Activated B cell treated with CpG ODN at 0.5 μM for 24 hours (primary cell): ENCODE results near the gene ARFGAP1. TPM values are rescaled to one million over a fixed set of nuclear protein-coding genes. Genes with fewer than 3 reads are reported as not detected.
A peak's percentile ranks its signal among the peaks of the same experiment; 100 is the strongest.

Source experiments
- ATAC-seq: fragments of 200-7000 bp; cut with Tn5 transposase; one replicate; pipeline ENCODE4 v1.10.0; 2021; ENCODE audit warnings: low read depth, mild to moderate bottlenecking, moderate library complexity
- CTCF ChIA-PET: fragments of 350-600 bp; sonication (Branson Sonifier 250); formaldehyde crosslinking; loops from one replicate; lab custom pipeline; 2021; ENCODE audit warnings: antibody characterized with exemption; lab: Charles Lee
- POLR2A ChIA-PET: fragments of 350-600 bp; sonication (Branson Sonifier 250); formaldehyde crosslinking; loops from one replicate; lab custom pipeline; 2021; ENCODE audit warnings: antibody characterized with exemption; lab: Charles Lee
- DNase-seq: peaks from one replicate; pipeline ENCODE4 v3.0.0; 2022
- H3K27ac Mint-ChIP-seq: one replicate; pipeline ENCODE4 v1.8.0; 2020; ENCODE audit warnings: mixed read lengths
- H3K27me3 Mint-ChIP-seq: one replicate; pipeline ENCODE4 v1.8.0; 2021; ENCODE audit warnings: mixed read lengths
- H3K36me3 Mint-ChIP-seq: one replicate; pipeline ENCODE4 v1.8.0; 2021; ENCODE audit warnings: low read depth, mixed read lengths
- H3K4me1 Mint-ChIP-seq: one replicate; pipeline ENCODE4 v1.8.0; 2021; ENCODE audit warnings: mixed read lengths
- H3K4me3 Mint-ChIP-seq: one replicate; pipeline ENCODE4 v1.8.0; 2020; ENCODE audit warnings: mild to moderate bottlenecking, mixed read lengths
- H3K9me3 Mint-ChIP-seq: one replicate; pipeline ENCODE4 v1.8.0; 2020; ENCODE audit warnings: mixed read lengths
- intact Hi-C: fragments of 100-400 bp; cut with micrococcal nuclease; formaldehyde crosslinking; loops from one replicate; pipeline ENCODE4 v1.15.1; 2024
- total RNA-seq: library from RNA; stranded (reverse); gene quantifications from 2 replicates; pipeline ENCODE4 v1.2.3, GENCODE V29; 2022
- TF ChIP-seq, protein P1 (sequence below): fragments of 200-600 bp; IDR thresholded peaks from one replicate; pipeline ENCODE4 v1.8.0; 2022; ENCODE audit warnings: antibody characterized with exemption, mild to moderate bottlenecking

The ARFGAP1 gene
- total RNA-seq, 1 donor from 2014 or later: 85.8 TPM

GRCh38 chr20:63274381-63275228 is 2.0 kb downstream of the ARFGAP1 start:
- Mint-ChIP-seq H3K27me3 (no peaks in the 10 kb centered on the region), H3K4me1 (peaks cover 21% of the 10 kb centered on the region), H3K4me3 (peak overlapping the region; percentile 58), H3K36me3 (peaks cover 28% of the 10 kb centered on the region), H3K9me3 (no peaks in the 10 kb centered on the region), H3K27ac (no peak overlapping the region)
- TF ChIP-seq, protein P1, sequence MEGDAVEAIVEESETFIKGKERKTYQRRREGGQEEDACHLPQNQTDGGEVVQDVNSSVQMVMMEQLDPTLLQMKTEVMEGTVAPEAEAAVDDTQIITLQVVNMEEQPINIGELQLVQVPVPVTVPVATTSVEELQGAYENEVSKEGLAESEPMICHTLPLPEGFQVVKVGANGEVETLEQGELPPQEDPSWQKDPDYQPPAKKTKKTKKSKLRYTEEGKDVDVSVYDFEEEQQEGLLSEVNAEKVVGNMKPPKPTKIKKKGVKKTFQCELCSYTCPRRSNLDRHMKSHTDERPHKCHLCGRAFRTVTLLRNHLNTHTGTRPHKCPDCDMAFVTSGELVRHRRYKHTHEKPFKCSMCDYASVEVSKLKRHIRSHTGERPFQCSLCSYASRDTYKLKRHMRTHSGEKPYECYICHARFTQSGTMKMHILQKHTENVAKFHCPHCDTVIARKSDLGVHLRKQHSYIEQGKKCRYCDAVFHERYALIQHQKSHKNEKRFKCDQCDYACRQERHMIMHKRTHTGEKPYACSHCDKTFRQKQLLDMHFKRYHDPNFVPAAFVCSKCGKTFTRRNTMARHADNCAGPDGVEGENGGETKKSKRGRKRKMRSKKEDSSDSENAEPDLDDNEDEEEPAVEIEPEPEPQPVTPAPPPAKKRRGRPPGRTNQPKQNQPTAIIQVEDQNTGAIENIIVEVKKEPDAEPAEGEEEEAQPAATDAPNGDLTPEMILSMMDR: no peak
- ChIA-PET CTCF (no interaction called here), POLR2A (no interaction called here)
- intact Hi-C loops: loop anchor here (5.0 kb wide), 2 partner anchors 97 to 788 kb away; partner anchors contain the start of gene TCEA2
- no peak for ATAC-seq
- DNase-seq: no peak

DNA sequence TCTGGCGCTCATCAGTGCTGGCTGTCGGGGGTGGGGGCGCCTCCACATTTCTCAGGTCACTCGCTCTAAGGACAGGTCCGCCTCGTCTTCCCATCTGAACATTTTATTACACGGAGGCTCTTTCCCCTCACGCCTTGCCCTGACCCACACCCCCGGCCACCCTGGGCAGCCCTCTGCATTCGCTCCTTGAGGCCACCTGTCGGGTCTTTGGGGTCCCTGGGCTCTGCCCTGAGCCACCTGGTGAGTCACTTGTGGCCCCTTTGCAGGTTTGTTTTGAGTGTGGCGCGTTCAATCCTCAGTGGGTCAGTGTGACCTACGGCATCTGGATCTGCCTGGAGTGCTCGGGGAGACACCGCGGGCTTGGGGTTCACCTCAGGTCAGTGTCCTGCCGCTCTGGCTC is 3.2 kb downstream of the ARFGAP1 start:
- POLR2A ChIA-PET: no interaction called here
- ATAC-seq (no peak), DNase-seq (no peak)
- TF ChIP-seq, protein P1: no peak
- H3K27ac Mint-ChIP-seq: no peak overlapping the region
- intact Hi-C loops: no loop called here
- peaks cover 37% of the 10 kb centered on the region for H3K36me3 Mint-ChIP-seq
- H3K27me3 Mint-ChIP-seq: no peaks in the 10 kb centered on the region
- CTCF ChIA-PET: no interaction called here
- no peaks in the 10 kb centered on the region for H3K9me3 Mint-ChIP-seq
- peaks cover 21% of the 10 kb centered on the region for H3K4me1 Mint-ChIP-seq
- H3K4me3 Mint-ChIP-seq: no peak overlapping the region

DNA sequence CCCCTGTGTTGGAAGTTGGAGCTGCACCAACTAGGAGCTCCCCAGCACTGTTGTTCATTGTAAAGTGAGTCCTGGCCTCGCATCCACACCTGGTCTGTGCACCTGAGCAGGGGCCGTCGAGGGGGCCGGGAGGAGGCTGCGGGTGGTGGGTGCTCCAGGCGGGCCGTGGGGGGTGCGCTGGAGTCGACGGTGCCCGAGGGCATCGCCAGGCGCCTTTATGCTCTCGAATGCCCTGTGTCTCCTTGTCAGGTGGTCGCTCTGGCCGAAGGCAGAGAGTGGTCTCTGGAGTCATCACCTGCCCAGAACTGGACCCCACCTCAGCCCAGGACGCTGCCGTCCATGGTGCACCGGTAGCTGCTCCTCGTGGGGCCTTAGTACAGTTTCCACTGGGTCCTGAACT is 4.3 kb downstream of the ARFGAP1 start:
- Mint-ChIP-seq H3K27me3 (no peaks in the 10 kb centered on the region), H3K36me3 (peaks cover 43% of the 10 kb centered on the region), H3K9me3 (no peaks in the 10 kb centered on the region), H3K4me3 (no peak overlapping the region), H3K4me1 (peaks cover 17% of the 10 kb centered on the region), H3K27ac (no peak overlapping the region)
- no peak for ATAC-seq
- ChIA-PET POLR2A (no interaction called here), CTCF (no interaction called here)
- intact Hi-C loops: no loop called here
- TF ChIP-seq, protein P1: no peak
- no peak for DNase-seq

DNA sequence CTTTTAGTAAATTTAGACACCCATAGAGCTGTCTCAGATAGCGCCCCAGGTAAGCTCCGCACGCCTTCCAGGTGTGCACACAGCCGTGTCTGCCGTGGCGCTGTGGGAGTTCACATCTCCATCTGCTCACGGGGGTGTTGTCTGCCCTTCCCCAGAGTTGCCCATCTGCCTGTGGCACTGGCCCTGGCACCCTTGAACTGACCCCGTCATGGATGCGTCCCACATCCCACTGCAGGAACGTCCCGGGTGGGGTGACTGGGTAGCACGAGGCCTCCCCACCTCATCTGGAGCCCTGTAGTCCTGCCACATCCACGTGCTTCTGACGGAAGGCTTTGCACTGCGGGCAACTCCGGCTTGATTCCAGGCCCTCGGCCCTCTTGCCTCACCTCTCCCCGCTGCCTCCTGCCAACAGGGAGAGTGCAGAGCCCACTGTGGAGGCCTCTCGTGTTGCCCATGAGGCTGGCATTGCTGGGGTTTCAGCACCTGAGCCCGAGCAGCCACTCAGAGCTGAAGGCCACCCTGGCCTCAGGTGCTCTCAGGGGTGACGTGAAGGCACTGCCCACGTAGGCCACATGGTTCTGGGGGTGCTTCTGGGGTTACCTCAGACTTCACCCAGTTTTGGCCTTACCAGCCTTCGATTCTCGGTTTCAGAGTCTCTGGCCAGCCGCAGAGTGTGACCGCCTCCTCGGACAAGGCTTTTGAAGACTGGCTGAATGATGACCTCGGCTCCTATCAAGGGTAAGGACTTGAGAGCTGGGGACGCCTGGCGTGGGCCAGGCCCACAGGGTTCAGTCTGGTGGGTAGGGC is 5.1 kb downstream of the ARFGAP1 start:
- ChIA-PET CTCF (no interaction called here), POLR2A (no interaction called here)
- no peaks in the 10 kb centered on the region for H3K9me3 Mint-ChIP-seq
- no peak overlapping the region for H3K4me3 Mint-ChIP-seq
- H3K27me3 Mint-ChIP-seq: no peaks in the 10 kb centered on the region
- ATAC-seq: no peak
- intact Hi-C loops: no loop called here
- peaks cover 17% of the 10 kb centered on the region for H3K4me1 Mint-ChIP-seq
- H3K27ac Mint-ChIP-seq: no peak overlapping the region
- DNase-seq: no peak
- TF ChIP-seq, protein P1: no peak
- peaks cover 48% of the 10 kb centered on the region for H3K36me3 Mint-ChIP-seq

- CTCF ChIA-PET: no interaction called here
- intact Hi-C loops: no loop called here
- TF ChIP-seq, protein P1: no peak
- DNase-seq (no peak), ATAC-seq (no peak)
- Mint-ChIP-seq H3K9me3 (no peaks in the 10 kb centered on the region), H3K4me1 (peaks cover 14% of the 10 kb centered on the region), H3K36me3 (peaks cover 54% of the 10 kb centered on the region), H3K4me3 (no peak overlapping the region), H3K27me3 (no peaks in the 10 kb centered on the region), H3K27ac (no peak overlapping the region)
- POLR2A ChIA-PET: no interaction called here
These were observed 6.0 kb downstream of the ARFGAP1 start for GRCh38 chr20:63278661-63279060.
